Measurements from ENCODE around the gene ZFAND6. TPM values are rescaled to one million over a fixed set of nuclear protein-coding genes. Genes with fewer than 3 reads are reported as not detected.

The ZFAND6 gene
- total RNA-seq, 1 donor from 2014 or later: 101 TPM

- intact Hi-C loops (cut with micrococcal nuclease): no loop called here
- ChIA-PET POLR2A (no interaction called here), CTCF (no interaction called here)
- H3K9me3 Mint-ChIP-seq: peaks cover 3% of the 10 kb centered on the region
- no peak overlapping the region for H3K27ac Mint-ChIP-seq
- ATAC-seq (ENCODE audit: low read depth): no peak
- no peak overlapping the region for H3K4me3 Mint-ChIP-seq
- H3K27me3 Mint-ChIP-seq: no peaks in the 10 kb centered on the region
- TF ChIP-seq CTCF (IDR thresholded peaks at IDR 0.05): no peak
- H3K36me3 Mint-ChIP-seq (ENCODE audit: low read depth): peaks cover 8% of the 10 kb centered on the region
- no peak for DNase-seq
- H3K4me1 Mint-ChIP-seq: peaks cover 3% of the 10 kb centered on the region
These were observed 121.0 kb downstream of the ZFAND6 start for GRCh38 chr15:80180468-80180867.

- Mint-ChIP-seq H3K27me3 (no peaks in the 10 kb centered on the region), H3K9me3 (peaks cover 3% of the 10 kb centered on the region), H3K36me3 (ENCODE audit: low read depth) (peaks cover 8% of the 10 kb centered on the region), H3K27ac (no peak overlapping the region), H3K4me3 (no peak overlapping the region), H3K4me1 (peaks cover 3% of the 10 kb centered on the region)
- ChIA-PET CTCF (no interaction called here), POLR2A (no interaction called here)
- no peak for DNase-seq
- TF ChIP-seq CTCF (IDR thresholded peaks at IDR 0.05): no peak
- intact Hi-C loops (cut with micrococcal nuclease): no loop called here
- no peak for ATAC-seq (ENCODE audit: low read depth)
These were observed 121.5 kb downstream of the ZFAND6 start for GRCh38 chr15:80180986-80181385.

GRCh38 chr15:80182611-80183261 is 123.3 kb downstream of the ZFAND6 start:
- no peak overlapping the region for H3K4me3 Mint-ChIP-seq
- H3K27ac Mint-ChIP-seq: no peak overlapping the region
- ATAC-seq (ENCODE audit: low read depth) (no peak), DNase-seq (no peak)
- CTCF ChIA-PET: interaction anchor here (1.2 to 1.6 kb wide), 2 partner anchors 8 to 9 kb away, joined by 3 to 4 read pairs; no protein-coding TSS in a partner anchor
- TF ChIP-seq CTCF (IDR thresholded peaks at IDR 0.05): no peak
- intact Hi-C loops (cut with micrococcal nuclease): no loop called here
- POLR2A ChIA-PET: no interaction called here
- H3K9me3 Mint-ChIP-seq: peaks cover 5% of the 10 kb centered on the region
- peaks cover 10% of the 10 kb centered on the region for H3K36me3 Mint-ChIP-seq (ENCODE audit: low read depth)
- no peaks in the 10 kb centered on the region for H3K27me3 Mint-ChIP-seq
- peaks cover 3% of the 10 kb centered on the region for H3K4me1 Mint-ChIP-seq

- TF ChIP-seq CTCF (IDR thresholded peaks at IDR 0.05): no peak
- no peak overlapping the region for H3K4me3 Mint-ChIP-seq
- H3K4me1 Mint-ChIP-seq: peaks cover 3% of the 10 kb centered on the region
- ChIA-PET POLR2A (no interaction called here), CTCF (no interaction called here)
- H3K27me3 Mint-ChIP-seq: no peaks in the 10 kb centered on the region
- intact Hi-C loops (cut with micrococcal nuclease): no loop called here
- ATAC-seq (ENCODE audit: low read depth) (no peak), DNase-seq (no peak)
- peaks cover 5% of the 10 kb centered on the region for H3K9me3 Mint-ChIP-seq
- peaks cover 10% of the 10 kb centered on the region for H3K36me3 Mint-ChIP-seq (ENCODE audit: low read depth)
- H3K27ac Mint-ChIP-seq: no peak overlapping the region
These were observed 123.8 kb downstream of the ZFAND6 start for GRCh38 chr15:80183306-80183705.

- H3K4me3 Mint-ChIP-seq: no peak overlapping the region
- POLR2A ChIA-PET: no interaction called here
- CTCF ChIA-PET: no interaction called here
- H3K27me3 Mint-ChIP-seq: no peaks in the 10 kb centered on the region
- ATAC-seq (ENCODE audit: low read depth) (no peak), DNase-seq (no peak)
- peaks cover 10% of the 10 kb centered on the region for H3K36me3 Mint-ChIP-seq (ENCODE audit: low read depth)
- peaks cover 5% of the 10 kb centered on the region for H3K9me3 Mint-ChIP-seq
- peaks cover 3% of the 10 kb centered on the region for H3K4me1 Mint-ChIP-seq
- intact Hi-C loops (cut with micrococcal nuclease): no loop called here
- TF ChIP-seq CTCF (IDR thresholded peaks at IDR 0.05): no peak
- no peak overlapping the region for H3K27ac Mint-ChIP-seq
These were observed 124.4 kb downstream of the ZFAND6 start for GRCh38 chr15:80183886-80184285.
